Measurements from ENCODE around the gene SGIP1. TPM values are rescaled to one million over a fixed set of nuclear protein-coding genes. Genes with fewer than 3 reads are reported as not detected.

Gene SGIP1
- total RNA-seq, 1 donor from 2014 or later = 2.6 TPM

- DNase-seq = no peak
Observed at GRCh38 chr1:66521721-66522365, 12.1 kb upstream of the SGIP1 start.

GRCh38 chr1:66523562-66523961 lies 10.4 kb upstream of the SGIP1 start:
- no peak for DNase-seq

DNA sequence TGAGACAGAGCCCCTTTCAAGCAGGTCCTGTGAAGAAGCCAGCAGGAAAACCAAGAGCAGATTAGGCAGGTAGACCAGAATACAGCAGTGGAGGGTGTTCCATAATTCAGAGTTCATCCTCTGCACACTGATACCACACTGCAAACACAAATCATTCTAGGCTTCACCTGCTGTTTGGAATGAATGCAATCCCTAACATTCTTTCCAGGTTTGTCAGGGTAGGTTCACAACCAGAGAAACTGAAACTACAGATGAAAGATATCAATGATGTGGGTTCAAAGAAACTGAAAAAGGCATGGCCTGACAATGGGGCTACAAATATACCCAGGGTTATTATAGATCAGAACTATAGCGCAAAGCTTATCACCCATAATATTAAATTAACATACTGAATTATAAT lies 8.9 kb upstream of the SGIP1 start:
- no peak for DNase-seq

GRCh38 chr1:66526036-66526435 lies 7.9 kb upstream of the SGIP1 start:
- no peak for DNase-seq

GRCh38 chr1:66526991-66527390 lies 7.0 kb upstream of the SGIP1 start:
- DNase-seq = no peak

- no peak for DNase-seq
Observed at GRCh38 chr1:66527686-66528085, 6.3 kb upstream of the SGIP1 start.

DNA sequence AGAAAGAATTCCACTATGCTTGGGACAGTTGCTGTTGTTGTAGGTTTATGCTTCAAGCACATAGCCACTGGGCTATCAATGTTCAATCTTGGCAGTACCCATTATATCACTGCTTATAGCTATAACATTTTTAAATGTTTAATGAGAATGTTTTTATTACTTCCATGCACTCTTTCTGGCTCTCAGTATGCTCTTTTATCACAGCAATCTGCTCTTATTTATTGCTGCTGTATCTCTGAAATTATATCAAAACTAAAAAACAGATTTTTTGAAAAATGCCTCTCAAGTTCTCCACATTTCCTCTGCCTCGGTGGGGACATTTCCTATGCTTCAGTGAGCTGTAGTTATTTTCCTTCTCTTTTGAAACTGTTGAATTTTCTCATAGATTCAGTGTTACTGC lies 5.4 kb upstream of the SGIP1 start:
- DNase-seq = no peak

DNA sequence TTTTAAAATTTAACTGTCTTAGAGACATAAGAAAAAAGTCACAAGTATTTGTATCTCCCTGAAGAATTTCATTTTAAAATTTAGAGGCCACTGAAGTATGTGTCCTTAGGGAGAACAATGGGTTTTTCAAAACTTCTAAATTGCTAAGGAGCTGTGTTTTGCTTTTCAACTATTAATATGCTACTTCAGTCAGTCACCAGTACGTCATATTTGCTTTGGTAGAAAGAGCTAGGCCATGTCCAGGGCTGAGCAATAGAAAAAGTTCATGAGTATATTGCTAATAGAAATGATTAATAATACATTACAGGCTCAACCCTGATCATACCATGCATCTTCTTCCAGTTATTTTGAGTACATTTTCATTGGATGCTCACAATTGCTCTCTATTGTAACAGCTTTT lies 1.7 kb upstream of the SGIP1 start:
- DNase-seq = no peak

GRCh38 chr1:66532798-66533783 lies 862 bp upstream of the SGIP1 start:
- peak; percentile 82 for DNase-seq

DNA sequence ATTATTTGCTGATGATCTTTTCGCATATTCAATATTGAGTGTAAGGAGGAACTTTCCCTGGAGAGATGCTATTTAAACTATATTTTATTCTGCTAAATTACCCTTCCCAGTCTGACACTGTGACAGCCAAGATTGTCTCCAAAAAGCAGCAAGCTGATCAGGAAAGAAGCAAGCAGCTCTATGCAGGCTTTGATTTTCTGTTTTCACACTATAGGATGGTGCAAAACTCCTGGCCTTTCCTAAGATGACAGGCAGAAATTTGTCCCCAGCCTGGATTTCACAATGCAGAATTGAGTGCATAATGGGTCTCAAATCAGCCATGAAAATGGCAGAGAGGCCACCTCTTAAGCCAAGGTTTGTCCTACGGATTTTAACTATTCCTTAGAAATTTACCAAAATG lies 1.1 kb downstream of the SGIP1 start:
- DNase-seq = no peak

GRCh38 chr1:66535853-66536252 lies 1.9 kb downstream of the SGIP1 start:
- DNase-seq = no peak

- no peak for DNase-seq
Observed at GRCh38 chr1:66537718-66538117, 3.8 kb downstream of the SGIP1 start.

GRCh38 chr1:66539491-66539890 lies 5.5 kb downstream of the SGIP1 start:
- DNase-seq = no peak

DNA sequence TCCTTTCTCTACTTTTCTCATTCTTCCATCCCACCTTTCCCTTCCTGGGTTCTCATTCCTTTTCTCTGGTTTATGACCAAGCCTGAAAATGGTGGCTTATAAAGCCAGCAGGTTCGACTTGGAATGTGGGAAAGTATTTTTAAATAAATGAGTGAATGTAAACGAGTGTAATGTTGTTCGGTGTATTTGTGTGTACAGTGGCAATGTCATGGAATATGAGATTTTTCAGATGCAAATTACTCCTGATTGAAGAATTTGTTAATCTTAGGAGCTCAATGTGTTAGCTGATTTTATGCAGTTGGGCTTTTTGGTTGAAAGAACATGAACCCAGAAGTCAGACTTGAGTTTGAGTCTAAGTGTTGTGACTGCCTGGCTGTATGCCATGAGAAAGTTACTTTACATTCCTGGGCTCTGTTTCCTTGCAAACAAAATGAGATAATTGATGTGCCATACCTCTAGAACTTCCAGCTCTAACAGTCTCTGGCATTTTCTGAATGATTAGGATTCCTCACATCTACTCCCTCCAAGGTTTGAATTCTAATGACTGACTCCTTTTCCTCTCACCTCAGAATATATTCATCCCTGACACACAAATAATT lies 6.6 kb downstream of the SGIP1 start:
- no peak for DNase-seq

DNA sequence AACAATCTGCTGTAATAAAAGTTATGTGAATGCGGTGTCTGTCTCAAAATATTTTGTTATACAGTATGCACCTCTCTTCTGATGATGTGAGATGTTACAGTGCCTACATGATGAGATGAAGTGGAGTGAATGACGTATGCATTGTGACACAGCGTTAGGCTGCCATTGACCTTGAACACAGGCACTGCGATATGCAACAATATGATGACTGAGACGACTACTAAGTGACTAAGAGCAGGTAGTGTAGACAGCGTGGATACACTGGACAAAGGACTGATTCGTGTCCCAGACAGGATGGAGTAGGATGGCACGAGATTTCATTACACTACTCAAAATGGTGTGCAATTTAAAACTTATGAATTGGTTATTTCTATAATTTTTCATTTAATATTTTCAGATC lies 8.4 kb downstream of the SGIP1 start:
- no peak for DNase-seq

GRCh38 chr1:66542811-66543767 lies 9.1 kb downstream of the SGIP1 start:
- peak; percentile 18 for DNase-seq

DNA sequence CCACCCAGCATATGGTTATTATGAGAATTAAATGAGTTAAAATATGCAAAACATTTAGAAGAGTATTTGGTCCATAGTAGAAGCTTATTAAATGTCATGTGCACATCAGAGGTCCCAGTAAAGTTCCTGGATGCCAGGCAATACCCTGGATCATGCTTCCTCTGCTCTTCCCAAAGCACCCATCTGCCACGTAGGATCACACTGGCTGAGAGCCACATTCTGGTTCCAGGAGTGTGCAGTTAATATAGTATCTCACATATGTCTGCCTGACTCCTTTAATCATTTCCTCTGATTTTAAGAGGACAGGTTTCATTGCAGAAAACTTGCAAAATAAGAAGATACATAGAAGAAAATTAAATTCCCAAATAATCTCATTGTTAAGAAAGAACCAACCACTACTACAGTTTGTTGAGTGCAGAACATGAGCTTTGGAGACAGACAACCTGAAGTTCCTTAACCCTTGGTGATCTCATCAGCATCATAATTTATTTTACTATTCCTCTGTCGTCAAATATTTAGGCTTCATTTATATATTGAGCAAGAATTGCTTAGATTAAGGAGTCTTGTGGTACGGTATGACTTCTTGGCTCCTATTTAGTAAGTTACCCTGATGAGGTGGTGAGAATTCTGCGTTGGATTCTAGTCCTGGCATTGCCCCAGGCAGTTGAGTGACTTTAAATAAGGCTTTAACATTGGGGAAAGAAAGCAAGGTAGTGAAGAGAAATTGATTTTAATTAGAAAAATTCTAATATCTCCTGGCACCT lies 12.3 kb downstream of the SGIP1 start:
- DNase-seq = no peak

- DNase-seq = no peak
Observed at GRCh38 chr1:66549017-66549416, 15.1 kb downstream of the SGIP1 start.

GRCh38 chr1:66550243-66550642 lies 16.3 kb downstream of the SGIP1 start:
- no peak for DNase-seq

- DNase-seq = no peak
Observed at GRCh38 chr1:66552287-66552686, 18.3 kb downstream of the SGIP1 start.

DNA sequence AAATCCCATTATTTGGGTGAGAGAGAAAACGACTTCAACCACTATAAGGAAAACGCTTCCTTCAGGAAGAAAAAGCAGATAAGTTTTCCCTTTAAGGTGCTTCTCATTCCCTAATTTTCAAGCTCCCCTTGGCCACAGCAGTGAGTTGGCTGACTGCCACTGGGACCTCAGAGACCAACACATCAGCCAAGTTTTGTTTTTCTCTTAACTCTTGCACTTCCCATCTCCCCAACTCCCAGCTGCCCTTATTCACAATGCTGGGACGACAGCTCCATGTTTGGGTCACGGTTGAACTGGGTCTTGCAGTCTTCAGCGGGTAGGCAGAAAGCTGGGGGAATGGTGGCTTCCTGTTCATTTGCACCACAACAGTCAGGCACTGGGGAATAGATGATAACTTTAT lies 18.9 kb downstream of the SGIP1 start:
- peak; percentile 57 for DNase-seq

Measured in tongue (tissue), 2 donors.